ENCODE results near the gene TLE4.
"Not testable (repeated sequence)": the region's sequence is repeated elsewhere in the genome, so short reads cannot be mapped to it uniquely, and the experiment has no call there.

TLE4 gene

GRCh38 chr9:79736051-79736450, 164.3 kb downstream of the TLE4 start:
- DNase-seq (ENCODE audit: low spot score), result no peak

GRCh38 chr9:79741381-79741780, 169.6 kb downstream of the TLE4 start:
- no peak for DNase-seq (ENCODE audit: low spot score)

GRCh38 chr9:79742110-79742721, 170.5 kb downstream of the TLE4 start:
- no peak for DNase-seq (ENCODE audit: low spot score)

GRCh38 chr9:79744521-79744920, 172.8 kb downstream of the TLE4 start:
- no peak for DNase-seq (ENCODE audit: low spot score)

- no peak for DNase-seq (ENCODE audit: low spot score)
Observed at GRCh38 chr9:79745752-79746336, 174.1 kb downstream of the TLE4 start.

- not testable (repeated sequence) for DNase-seq (ENCODE audit: low spot score)
Observed at GRCh38 chr9:79751895-79752466, 180.2 kb downstream of the TLE4 start.

- DNase-seq (ENCODE audit: low spot score), result no peak
Observed at GRCh38 chr9:79756414-79756813, 184.6 kb downstream of the TLE4 start.

GRCh38 chr9:79757074-79757473, 185.3 kb downstream of the TLE4 start:
- DNase-seq (ENCODE audit: low spot score), result no peak

GRCh38 chr9:79757881-79758669, 186.3 kb downstream of the TLE4 start:
- peak; percentile 18 for DNase-seq (ENCODE audit: low spot score)

GRCh38 chr9:79759460-79759859, 187.7 kb downstream of the TLE4 start:
- DNase-seq (ENCODE audit: low spot score), result no peak

GRCh38 chr9:79762070-79762469, 190.3 kb downstream of the TLE4 start:
- DNase-seq (ENCODE audit: low spot score), result no peak

GRCh38 chr9:79763671-79764285, 192.0 kb downstream of the TLE4 start:
- no peak for DNase-seq (ENCODE audit: low spot score)

GRCh38 chr9:79764374-79764773, 192.6 kb downstream of the TLE4 start:
- DNase-seq (ENCODE audit: low spot score), result no peak

- DNase-seq (ENCODE audit: low spot score), result no peak
Observed at GRCh38 chr9:79765466-79765865, 193.7 kb downstream of the TLE4 start.

- DNase-seq (ENCODE audit: low spot score), result no peak
Observed at GRCh38 chr9:79766091-79766490, 194.3 kb downstream of the TLE4 start.

- no peak for DNase-seq (ENCODE audit: low spot score)
Observed at GRCh38 chr9:79768194-79768593, 196.4 kb downstream of the TLE4 start.

- DNase-seq (ENCODE audit: low spot score), result no peak
Observed at GRCh38 chr9:79769476-79770275, 197.9 kb downstream of the TLE4 start.

GRCh38 chr9:79774356-79774755, 202.6 kb downstream of the TLE4 start:
- no peak for DNase-seq (ENCODE audit: low spot score)
